Limb (tissue), 2 donors: ENCODE results near the gene SLC23A2.

ENCODE experiments used
- DNase-seq, 2 donors: peaks; one replicate each; pipeline ENCODE4 v3.0.0-alpha.2; 2016; ENCODE audit errors: extremely low spot score in 2 of 2

Gene SLC23A2

GRCh38 chr20:4846821-4847220 is 154.5 kb downstream of the SLC23A2 start:
- DNase-seq = no peak

DNA sequence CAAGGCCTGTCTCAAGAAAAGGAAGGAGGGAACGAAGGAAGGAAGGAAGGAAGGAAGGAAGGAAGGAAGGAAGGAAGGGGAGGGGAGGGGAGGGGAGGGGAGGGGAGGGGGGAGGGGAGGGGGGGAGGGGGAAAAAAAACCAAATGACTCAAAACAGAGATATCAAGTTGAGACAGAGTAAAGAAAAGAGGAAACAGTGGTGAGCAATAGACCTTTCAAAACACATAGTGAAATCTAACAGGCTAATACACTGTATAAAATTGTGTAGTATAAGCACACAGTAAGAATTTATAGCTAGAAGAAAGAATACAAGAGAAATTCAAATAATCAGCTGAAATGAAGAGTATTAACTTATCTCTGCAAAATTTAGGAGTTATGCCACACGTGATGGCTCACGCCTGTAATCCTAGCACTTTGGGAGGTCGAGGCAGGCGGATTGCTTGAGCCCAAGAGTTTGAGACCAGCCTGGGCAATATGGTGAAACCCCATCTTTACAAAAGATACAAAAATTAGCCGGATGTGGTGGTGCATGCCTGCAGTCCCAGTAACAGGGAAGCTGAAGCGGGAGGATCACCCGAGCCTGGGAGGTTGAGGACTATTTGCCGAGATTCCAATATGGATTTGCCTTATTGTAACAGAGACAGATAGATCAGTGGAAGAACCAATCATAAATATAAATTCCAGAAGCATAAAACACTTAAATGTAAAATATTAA is 156.4 kb downstream of the SLC23A2 start:
- DNase-seq = no peak

- no peak for DNase-seq
Measured at GRCh38 chr20:4844325-4844724, 157.0 kb downstream of the SLC23A2 start.

GRCh38 chr20:4840801-4841200 is 160.5 kb downstream of the SLC23A2 start:
- no peak for DNase-seq

GRCh38 chr20:4838526-4838925 is 162.8 kb downstream of the SLC23A2 start:
- DNase-seq = no peak

- no peak for DNase-seq
Measured at GRCh38 chr20:4837760-4838159, 163.6 kb downstream of the SLC23A2 start.

DNA sequence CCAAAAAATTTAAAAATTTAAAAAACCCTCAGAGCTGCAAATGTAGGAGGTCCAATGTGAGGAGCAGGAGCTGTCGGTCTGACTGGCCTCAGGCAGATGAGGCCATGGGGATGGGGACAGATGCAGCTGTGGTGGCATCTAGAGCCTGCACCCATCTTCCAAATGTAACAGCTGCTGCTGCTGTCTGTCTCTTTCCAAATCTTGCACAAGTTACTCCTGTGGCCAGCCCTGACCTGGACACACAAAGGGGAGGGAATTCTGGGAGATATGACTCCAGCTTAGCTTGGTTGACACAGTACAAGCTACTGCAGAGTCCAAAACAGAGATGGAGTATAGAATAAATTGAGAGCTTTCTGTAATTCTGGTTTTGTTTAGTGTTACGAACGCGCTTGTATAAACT is 164.4 kb downstream of the SLC23A2 start:
- DNase-seq = no peak

DNA sequence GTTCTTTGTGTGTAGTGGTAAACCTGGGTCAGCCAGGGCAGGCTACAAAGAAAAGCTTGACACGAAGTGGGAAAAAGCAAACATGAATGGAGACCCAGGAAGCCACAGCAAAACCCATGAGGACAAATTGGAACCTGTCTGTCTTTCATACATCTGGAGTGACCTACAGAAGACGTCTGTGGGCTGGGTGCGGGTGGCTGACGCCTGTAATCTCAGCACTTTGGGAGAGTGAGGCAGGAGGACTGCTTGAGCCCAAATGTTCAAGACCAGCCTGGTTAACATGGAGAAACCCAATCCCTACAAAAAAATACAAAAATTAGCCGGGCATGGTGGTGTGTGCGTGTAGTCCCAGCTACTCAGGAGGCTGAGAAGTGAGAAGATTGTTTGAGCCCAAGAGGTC is 164.8 kb downstream of the SLC23A2 start:
- DNase-seq = no peak

- peak; percentile 61 to 79 for DNase-seq
Measured at GRCh38 chr20:4835244-4836177, 165.8 kb downstream of the SLC23A2 start.

- peak in 1 of 2 donors; percentile 58 for DNase-seq
Measured at GRCh38 chr20:4833074-4833728, 168.1 kb downstream of the SLC23A2 start.

DNA sequence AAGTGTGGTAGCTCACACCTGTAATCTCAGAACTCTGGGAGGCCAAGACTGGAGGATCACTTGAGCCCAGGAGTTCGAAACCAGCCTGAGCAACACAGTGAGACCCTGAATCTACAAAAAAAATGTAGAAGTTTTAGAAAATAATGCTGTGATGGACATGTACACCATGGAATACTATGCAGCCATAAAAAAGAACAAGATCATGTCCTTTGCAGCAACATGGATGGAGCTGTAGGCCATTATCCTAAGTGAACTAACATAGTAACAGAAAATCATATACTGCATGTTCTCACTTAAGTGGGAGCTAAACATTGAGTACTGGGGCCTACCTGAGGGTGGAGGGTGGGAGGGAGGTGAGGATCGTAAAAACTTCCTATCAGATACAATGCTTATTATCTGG is 168.8 kb downstream of the SLC23A2 start:
- no peak for DNase-seq

DNA sequence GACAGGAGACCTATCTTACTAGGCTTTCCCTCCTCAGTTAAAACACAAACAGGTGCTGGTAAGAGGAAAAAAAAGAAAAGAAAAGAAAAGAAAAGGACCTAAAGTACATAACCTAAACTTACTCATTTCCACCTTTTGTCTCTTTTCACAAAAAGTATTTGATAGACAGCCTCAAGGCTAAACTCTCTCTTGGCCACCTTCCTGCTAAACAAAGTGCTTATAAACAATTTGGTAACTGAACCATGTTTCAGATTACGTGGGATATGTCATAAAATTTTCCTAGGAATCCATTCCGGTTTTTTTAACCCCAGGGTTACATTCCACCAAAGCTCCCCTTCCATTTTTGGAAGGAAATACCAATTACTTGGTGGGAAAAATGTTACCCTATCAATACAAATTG is 170.6 kb downstream of the SLC23A2 start:
- DNase-seq = no peak

GRCh38 chr20:4830259-4830658 is 171.1 kb downstream of the SLC23A2 start:
- DNase-seq = no peak

GRCh38 chr20:4829514-4830215 is 171.6 kb downstream of the SLC23A2 start:
- no peak for DNase-seq

GRCh38 chr20:4828830-4829513 is 172.3 kb downstream of the SLC23A2 start:
- no peak for DNase-seq

GRCh38 chr20:4821590-4821989 is 179.7 kb downstream of the SLC23A2 start:
- no peak for DNase-seq

GRCh38 chr20:4820806-4821518 is 180.3 kb downstream of the SLC23A2 start:
- peak in 1 of 2 donors; percentile 56 for DNase-seq

DNA sequence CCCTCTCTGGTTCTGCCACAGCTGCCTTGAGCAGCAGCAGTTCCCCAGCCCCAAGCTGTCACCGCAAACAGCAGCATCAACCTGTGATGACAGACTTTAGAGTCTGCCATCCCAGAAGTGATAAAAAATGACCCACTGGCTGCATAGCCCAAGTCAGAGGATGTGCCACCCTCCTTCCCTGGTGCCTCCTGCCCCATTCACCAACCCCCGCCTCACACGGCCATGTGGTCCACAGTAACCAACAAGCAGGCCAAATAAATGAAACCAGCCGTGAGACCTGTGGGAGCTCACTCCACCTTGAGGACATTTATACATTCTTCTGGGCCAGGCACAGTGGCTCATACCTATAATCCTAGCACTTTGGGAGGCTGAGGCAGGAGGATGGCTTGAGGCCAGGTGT is 181.4 kb downstream of the SLC23A2 start:
- DNase-seq = no peak

DNA sequence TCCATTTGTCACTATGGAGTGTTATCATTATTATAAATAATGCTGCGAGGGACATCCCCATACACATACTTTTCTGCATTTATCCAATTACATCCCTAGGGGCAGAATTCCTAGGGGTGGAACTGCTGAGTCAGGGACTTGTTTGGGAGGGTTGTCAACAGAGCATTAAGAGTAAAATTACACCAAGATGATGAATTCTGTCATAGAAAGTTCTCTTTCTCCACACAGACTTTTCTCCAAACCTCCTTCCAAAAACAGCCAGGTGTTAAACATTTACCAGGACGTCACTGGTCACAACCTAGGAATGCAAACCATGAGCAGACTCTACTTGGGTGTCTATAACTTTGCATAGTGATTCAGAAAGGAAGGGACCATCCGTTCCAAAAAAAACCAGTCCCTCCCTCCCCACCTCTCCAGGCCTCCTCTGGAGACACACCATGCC is 184.1 kb downstream of the SLC23A2 start:
- no peak for DNase-seq

- no peak for DNase-seq
Measured at GRCh38 chr20:4815628-4816027, 185.7 kb downstream of the SLC23A2 start.
